Measurements from ENCODE around the gene EXOC3. TPM values are rescaled to one million over a fixed set of nuclear protein-coding genes. Genes with fewer than 3 reads are reported as not detected.

Gene EXOC3
- total RNA-seq, 1 experiment from 2014 or later: 60.1 TPM

GRCh38 chr5:407801-408268 lies 35.1 kb upstream of the EXOC3 start:
- TF ChIP-seq ATF1 (CRISPR knock-in tag; IDR thresholded peaks at IDR 0.05) (no peak), AFF4 (CRISPR knock-in tag; IDR thresholded peaks at IDR 0.05; ENCODE audit: borderline replicate concordance) (no peak), CTCF (IDR thresholded peaks at IDR 0.05) (no peak), CBFB (CRISPR knock-in tag; IDR thresholded peaks at IDR 0.05; ENCODE audit: low read depth) (no peak), NFATC4 (CRISPR knock-in tag; IDR thresholded peaks at IDR 0.05) (no peak), HMGA2 (CRISPR knock-in tag; IDR thresholded peaks at IDR 0.05) (no peak), TEAD4 (CRISPR knock-in tag; IDR thresholded peaks at IDR 0.05) (no peak), MLX (CRISPR knock-in tag; IDR thresholded peaks at IDR 0.05) (no peak), ATF3 (CRISPR knock-in tag; conservative IDR thresholded peaks at IDR 0.05) (no peak), ATF2 (CRISPR knock-in tag; IDR thresholded peaks at IDR 0.05; ENCODE audit: borderline replicate concordance, low read depth) (no peak), ESRRA (CRISPR knock-in tag; IDR thresholded peaks at IDR 0.05; ENCODE audit: borderline replicate concordance) (no peak), ZNF532 (CRISPR knock-in tag; IDR thresholded peaks at IDR 0.05; ENCODE audit: borderline replicate concordance) (no peak), ZMAT4 (CRISPR knock-in tag; IDR thresholded peaks at IDR 0.05) (no peak), STAT6 (CRISPR knock-in tag; conservative IDR thresholded peaks at IDR 0.05; ENCODE audit: low read depth) (no peak)
- Mint-ChIP-seq H3K36me3 (no peaks in the 10 kb centered on the region), H3K9me3 (no peaks in the 10 kb centered on the region), H3K4me3 (no peak overlapping the region), H3K4me1 (peaks cover 4% of the 10 kb centered on the region), H3K27me3 (ENCODE audit: low read depth) (no peaks in the 10 kb centered on the region), H3K27ac (no peak overlapping the region)
- DNase-seq (ENCODE audit: low spot score) (no peak), ATAC-seq (no peak)
- ChIA-PET POLR2A (no interaction called here), CTCF (interaction anchor here (1.5 kb wide), 1 partner anchor 23 kb away, joined by 4 read pairs; no protein-coding TSS in a partner anchor)

All from WTC11 (cell line).